GM12801 (cell line): ENCODE data around the gene CDH4.

Experiments
- CTCF ChIP-seq: IDR thresholded peaks from one replicate; pipeline ENCODE4 v1.5.1; 2011; ENCODE audit warnings: control low read depth; ENCODE audit not compliant: insufficient read length; ENCODE audit errors: extremely low read depth

CDH4 gene

GRCh38 chr20:61633004-61633403, 380.9 kb downstream of the CDH4 start:
- TF ChIP-seq CTCF: no peak

- TF ChIP-seq CTCF: no peak
Measured at GRCh38 chr20:61634376-61635145, 382.5 kb downstream of the CDH4 start.

GRCh38 chr20:61635721-61636455, 383.8 kb downstream of the CDH4 start:
- no peak for TF ChIP-seq CTCF

GRCh38 chr20:61636531-61637116, 384.6 kb downstream of the CDH4 start:
- TF ChIP-seq CTCF: no peak

- no peak for TF ChIP-seq CTCF
Measured at GRCh38 chr20:61638802-61639585, 386.9 kb downstream of the CDH4 start.

- no peak for TF ChIP-seq CTCF
Measured at GRCh38 chr20:61640131-61640870, 388.2 kb downstream of the CDH4 start.
